Thyroid gland (tissue), 4 donors: ENCODE results near the gene GTPBP6. TPM values are rescaled to one million over a fixed set of nuclear protein-coding genes. Genes with fewer than 3 reads are reported as not detected.

Experiments used
- DNase-seq, 2 donors: peaks; one replicate each; pipeline ENCODE4 v3.0.0-alpha.2; 2019
- H3K27ac ChIP-seq, 3 donors: fragments of 200-600 bp; sonication (generic); 1 replicate in 2 of 3; 2 replicates in 1 of 3; pipeline ENCODE4 v1.5.1; 2016 to 2019; ENCODE audit warnings: mild to moderate bottlenecking in 1 of 3, moderate library complexity in 1 of 3
- H3K27me3 ChIP-seq: fragments of 200-600 bp; sonication (generic); one replicate; pipeline ENCODE4 v1.5.1; 2019
- H3K36me3 ChIP-seq, 2 donors: fragments of 200-600 bp; sonication (generic); one replicate each; pipeline ENCODE4 v1.5.1; 2016 to 2019
- H3K4me1 ChIP-seq, 2 donors: fragments of 200-600 bp; sonication (generic); one replicate each; pipeline ENCODE4 v1.5.1; 2017 to 2019
- H3K4me3 ChIP-seq, 3 donors: fragments of 200-600 bp; sonication (generic); replicated peaks in 1 of 3; 1 replicate in 2 of 3; 2 replicates in 1 of 3; pipeline ENCODE4 v1.5.1; 2016; ENCODE audit warnings: mild to moderate bottlenecking in 1 of 3
- H3K9me3 ChIP-seq: fragments of 200-600 bp; sonication (generic); one replicate; pipeline ENCODE4 v1.5.1; 2017
- POLR2A ChIP-seq, 2 donors: fragments of 450-650 bp; IDR thresholded peaks; one replicate each; pipeline ENCODE4 v1.6.1; 2017; ENCODE audit warnings: antibody characterized with exemption in 2 of 2, mild to moderate bottlenecking in 2 of 2, moderate library complexity in 1 of 2
- WGBS, 2 donors: methylation state at CpG; one replicate each; pipeline ENCODE4 v1.1.5; 2017; 5-methylcytosine and 5-hydroxymethylcytosine counted together
- intact Hi-C: fragments of 100-400 bp; cut with DNase I; formaldehyde crosslinking; loops from one replicate; pipeline ENCODE4 v1.15.1; 2023
- total RNA-seq, 4 donors: library from RNA; depleted of rRNA; stranded (reverse); fragments of >200 nt; gene quantifications; one replicate each; pipeline ENCODE4 v1.2.3, GENCODE V29; 2016
- TF ChIP-seq, protein P1 (sequence below), 6 experiments: fragments of 200-600 bp in 3 of 6; fragments of 450-650 bp in 3 of 6; sonication (generic) in 3 of 6; IDR thresholded peaks; one replicate each; pipeline ENCODE4 v1.5.1; 2016 to 2019; ENCODE audit warnings: antibody characterized with exemption in 6 of 6, mild to moderate bottlenecking in 2 of 6, inconsistent platforms in 1 of 6, moderate library complexity in 1 of 6

The GTPBP6 gene
- total RNA-seq, 4 donors from 2014 or later: 39.9 to 54.9 (median 47.9) TPM

DNA sequence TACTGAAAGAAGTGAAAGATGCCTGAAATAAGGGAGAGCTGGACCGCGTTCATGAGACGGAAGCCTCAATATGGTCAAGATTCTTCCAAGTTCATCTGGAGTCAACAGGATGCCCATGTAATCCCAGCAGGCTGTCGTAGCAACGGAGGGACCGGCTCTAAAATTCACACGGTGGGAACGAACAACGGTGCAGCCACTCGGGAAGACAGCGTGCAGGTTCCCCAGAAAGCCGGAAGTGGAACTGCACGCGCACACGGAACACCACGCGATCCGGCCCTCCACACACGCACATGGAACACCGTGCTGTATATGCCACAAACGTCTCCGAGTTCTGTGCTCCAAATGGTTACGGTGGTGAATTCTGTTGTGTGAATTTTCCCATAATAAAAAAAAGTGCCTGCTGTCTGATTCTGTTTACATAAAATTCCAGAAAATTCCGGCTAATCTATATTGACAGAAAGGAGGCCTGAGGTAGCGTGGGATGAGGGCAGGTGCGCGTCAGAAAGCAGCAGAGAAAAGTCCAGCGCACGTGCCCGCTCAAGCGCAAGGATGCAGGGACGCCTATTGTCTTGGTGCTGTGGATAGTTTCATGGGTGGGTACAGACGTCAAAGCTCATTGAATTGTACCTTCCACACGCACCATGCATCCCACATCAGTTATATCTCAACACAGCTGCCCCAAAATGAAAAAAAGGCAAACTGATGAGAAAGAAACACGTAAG, 36.9 kb upstream of the GTPBP6 start:
- H3K36me3 ChIP-seq: peaks cover 3% of the 10 kb centered on the region in 2 donors
- H3K4me3 ChIP-seq: no peak overlapping the region
- DNase-seq: no peak
- intact Hi-C loops: no loop called here
- 91 to 95% methylated on average over 35 of the region's 35 CpGs for WGBS, 2 donors
- no peaks in the 10 kb centered on the region for H3K27me3 ChIP-seq
- no peak overlapping the region for H3K27ac ChIP-seq
- no peaks in the 10 kb centered on the region for H3K9me3 ChIP-seq
- TF ChIP-seq, protein P1, sequence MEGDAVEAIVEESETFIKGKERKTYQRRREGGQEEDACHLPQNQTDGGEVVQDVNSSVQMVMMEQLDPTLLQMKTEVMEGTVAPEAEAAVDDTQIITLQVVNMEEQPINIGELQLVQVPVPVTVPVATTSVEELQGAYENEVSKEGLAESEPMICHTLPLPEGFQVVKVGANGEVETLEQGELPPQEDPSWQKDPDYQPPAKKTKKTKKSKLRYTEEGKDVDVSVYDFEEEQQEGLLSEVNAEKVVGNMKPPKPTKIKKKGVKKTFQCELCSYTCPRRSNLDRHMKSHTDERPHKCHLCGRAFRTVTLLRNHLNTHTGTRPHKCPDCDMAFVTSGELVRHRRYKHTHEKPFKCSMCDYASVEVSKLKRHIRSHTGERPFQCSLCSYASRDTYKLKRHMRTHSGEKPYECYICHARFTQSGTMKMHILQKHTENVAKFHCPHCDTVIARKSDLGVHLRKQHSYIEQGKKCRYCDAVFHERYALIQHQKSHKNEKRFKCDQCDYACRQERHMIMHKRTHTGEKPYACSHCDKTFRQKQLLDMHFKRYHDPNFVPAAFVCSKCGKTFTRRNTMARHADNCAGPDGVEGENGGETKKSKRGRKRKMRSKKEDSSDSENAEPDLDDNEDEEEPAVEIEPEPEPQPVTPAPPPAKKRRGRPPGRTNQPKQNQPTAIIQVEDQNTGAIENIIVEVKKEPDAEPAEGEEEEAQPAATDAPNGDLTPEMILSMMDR (IDR thresholded peaks at IDR 0.05): no peak
- TF ChIP-seq POLR2A (IDR thresholded peaks at IDR 0.05): no peak
- H3K4me1 ChIP-seq: no peaks in the 10 kb centered on the region

GRCh38 chrX:353566-354535, 35.3 kb upstream of the GTPBP6 start:
- Histone ChIP-seq H3K4me1 (no peaks in the 10 kb centered on the region), H3K27me3 (no peaks in the 10 kb centered on the region), H3K9me3 (no peaks in the 10 kb centered on the region), H3K27ac (no peak overlapping the region), H3K4me3 (no peak overlapping the region), H3K36me3 (no peaks in the 10 kb centered on the region)
- WGBS, 2 donors: 93 to 96% methylated on average over 29 to 31 of the region's 39 CpGs
- no peak for DNase-seq
- TF ChIP-seq POLR2A (IDR thresholded peaks at IDR 0.05): no peak
- TF ChIP-seq, protein P1 (IDR thresholded peaks at IDR 0.05): no peak
- intact Hi-C loops: no loop called here

DNA sequence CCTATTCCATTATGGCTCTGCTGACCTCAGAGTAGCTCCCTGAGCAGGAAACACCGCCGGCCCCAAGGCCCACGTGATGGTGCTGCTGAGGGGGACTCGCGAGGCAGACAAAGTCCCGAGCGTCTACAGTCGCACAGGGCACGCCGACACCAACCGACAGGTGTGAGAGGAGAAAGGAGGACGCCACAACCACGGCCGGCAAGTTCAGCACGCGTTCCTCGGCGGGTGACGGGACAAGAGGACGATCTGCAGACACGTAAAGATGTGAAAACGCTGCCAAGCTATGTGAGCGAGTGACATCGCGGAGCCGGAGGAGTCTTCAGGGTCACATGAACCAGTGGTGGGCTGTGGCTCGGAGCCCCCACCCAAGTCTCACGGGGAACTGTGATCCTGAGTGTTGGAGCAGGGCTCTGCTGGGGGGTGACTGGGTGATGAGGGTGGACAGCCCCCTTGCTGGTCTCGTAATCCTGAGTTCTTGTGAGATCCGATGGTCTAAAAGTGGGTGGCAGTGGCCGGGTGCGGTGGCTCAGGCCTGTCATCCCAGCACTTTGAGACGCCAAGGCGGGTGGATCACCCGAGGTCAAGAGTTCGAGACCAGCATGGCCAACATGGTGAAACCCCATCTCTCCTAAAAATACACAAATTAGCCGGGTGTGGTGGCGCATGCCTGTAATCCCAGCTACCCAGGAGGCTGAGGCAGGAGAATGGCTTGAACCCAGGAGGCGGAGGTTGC, 34.2 kb upstream of the GTPBP6 start:
- no peaks in the 10 kb centered on the region for H3K27me3 ChIP-seq
- no peaks in the 10 kb centered on the region for H3K36me3 ChIP-seq
- DNase-seq: no peak
- 96 to 97% methylated on average over 38 to 39 of the region's 39 CpGs for WGBS, 2 donors
- TF ChIP-seq POLR2A (IDR thresholded peaks at IDR 0.05): no peak
- TF ChIP-seq, protein P1 (IDR thresholded peaks at IDR 0.05): no peak
- no peak overlapping the region for H3K4me3 ChIP-seq
- intact Hi-C loops: no loop called here
- H3K9me3 ChIP-seq: no peaks in the 10 kb centered on the region
- H3K4me1 ChIP-seq: no peaks in the 10 kb centered on the region
- H3K27ac ChIP-seq: no peak overlapping the region

GRCh38 chrX:352181-352580, 33.6 kb upstream of the GTPBP6 start:
- H3K36me3 ChIP-seq: no peaks in the 10 kb centered on the region
- TF ChIP-seq, protein P1 (IDR thresholded peaks at IDR 0.05): no peak
- no peak for TF ChIP-seq POLR2A (IDR thresholded peaks at IDR 0.05)
- no peak for DNase-seq
- no peak overlapping the region for H3K27ac ChIP-seq
- intact Hi-C loops: no loop called here
- no peaks in the 10 kb centered on the region for H3K9me3 ChIP-seq
- no peaks in the 10 kb centered on the region for H3K4me1 ChIP-seq
- 96 to 97% methylated on average over 26 to 27 of the region's 27 CpGs for WGBS, 2 donors
- no peak overlapping the region for H3K4me3 ChIP-seq
- no peaks in the 10 kb centered on the region for H3K27me3 ChIP-seq
